22Rv1 (cell line): ENCODE results near the gene KRTAP3-2.

ENCODE experiments used
- ZFX ChIP-seq: fragments of 450-650 bp; IDR thresholded peaks from 2 replicates; pipeline ENCODE4 v1.6.1; 2017; ENCODE audit warnings: antibody characterized with exemption, borderline replicate concordance
- TF ChIP-seq, protein P1 (sequence below): fragments of 450-650 bp; IDR thresholded peaks from 2 replicates; pipeline ENCODE4 v1.5.1; 2017; ENCODE audit warnings: mild to moderate bottlenecking

DNA sequence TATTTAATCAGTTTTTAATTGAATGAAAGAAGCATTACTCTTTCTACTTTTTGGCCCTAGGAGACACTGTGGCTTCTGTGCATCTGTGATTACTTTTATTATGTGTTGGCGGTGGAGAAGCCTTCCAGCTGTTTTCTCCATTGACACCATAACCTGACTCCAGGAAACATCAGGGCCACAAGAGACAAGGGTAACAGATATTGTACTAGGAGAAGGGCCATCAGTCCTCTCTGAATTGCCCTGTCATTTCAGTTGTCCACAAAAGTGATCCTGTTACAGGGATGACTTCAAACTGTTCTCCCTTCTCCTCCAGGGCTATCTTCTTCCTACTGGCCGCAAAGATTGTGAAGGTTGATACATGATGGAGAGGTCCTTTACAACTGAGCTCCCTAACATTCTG is 47.6 kb downstream of the KRTAP3-2 start:
- TF ChIP-seq, protein P1, sequence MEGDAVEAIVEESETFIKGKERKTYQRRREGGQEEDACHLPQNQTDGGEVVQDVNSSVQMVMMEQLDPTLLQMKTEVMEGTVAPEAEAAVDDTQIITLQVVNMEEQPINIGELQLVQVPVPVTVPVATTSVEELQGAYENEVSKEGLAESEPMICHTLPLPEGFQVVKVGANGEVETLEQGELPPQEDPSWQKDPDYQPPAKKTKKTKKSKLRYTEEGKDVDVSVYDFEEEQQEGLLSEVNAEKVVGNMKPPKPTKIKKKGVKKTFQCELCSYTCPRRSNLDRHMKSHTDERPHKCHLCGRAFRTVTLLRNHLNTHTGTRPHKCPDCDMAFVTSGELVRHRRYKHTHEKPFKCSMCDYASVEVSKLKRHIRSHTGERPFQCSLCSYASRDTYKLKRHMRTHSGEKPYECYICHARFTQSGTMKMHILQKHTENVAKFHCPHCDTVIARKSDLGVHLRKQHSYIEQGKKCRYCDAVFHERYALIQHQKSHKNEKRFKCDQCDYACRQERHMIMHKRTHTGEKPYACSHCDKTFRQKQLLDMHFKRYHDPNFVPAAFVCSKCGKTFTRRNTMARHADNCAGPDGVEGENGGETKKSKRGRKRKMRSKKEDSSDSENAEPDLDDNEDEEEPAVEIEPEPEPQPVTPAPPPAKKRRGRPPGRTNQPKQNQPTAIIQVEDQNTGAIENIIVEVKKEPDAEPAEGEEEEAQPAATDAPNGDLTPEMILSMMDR: no peak
- no peak for TF ChIP-seq ZFX
